DND-41 (cell line): ENCODE results near the gene SLC27A2.

ENCODE experiments used
- ATAC-seq: fragments of 200-7000 bp; cut with Tn5 transposase; 3 replicates; pipeline ENCODE4 v1.9.1; 2021; ENCODE audit warnings: low read depth; ENCODE audit not compliant: insufficient read depth
- DNase-seq: peaks from one replicate; pipeline ENCODE4 v3.0.0-alpha.2; 2020
- H2AFZ ChIP-seq: 2 replicates; pipeline ENCODE4 v1.6.0; 2012; ENCODE audit warnings: low read depth, low read length
- H3K27ac ChIP-seq: 2 replicates; pipeline ENCODE4 v1.5.1; 2012; ENCODE audit warnings: low read length, inconsistent platforms
- H3K27me3 ChIP-seq: fragments of 200-600 bp; sonication (generic); 2 replicates; pipeline ENCODE4 v1.6.0; 2012; ENCODE audit warnings: low read length, mild to moderate bottlenecking, inconsistent platforms; ENCODE audit not compliant: insufficient read depth, poor library complexity
- H3K36me3 ChIP-seq: 2 replicates; pipeline ENCODE4 v1.5.1; 2012; ENCODE audit warnings: low read length, inconsistent platforms; ENCODE audit not compliant: insufficient read depth
- H3K4me1 ChIP-seq: 2 replicates; pipeline ENCODE4 v1.5.1; 2012; ENCODE audit warnings: mild to moderate bottlenecking, low read length; ENCODE audit not compliant: insufficient read depth
- H3K4me2 ChIP-seq: 2 replicates; pipeline ENCODE4 v1.6.0; 2012; ENCODE audit warnings: mild to moderate bottlenecking, moderate library complexity, low read length, inconsistent platforms; ENCODE audit not compliant: insufficient read depth
- H3K4me3 ChIP-seq, 2 experiments: fragments of 200-600 bp in 1 of 2; shearing (Covaris generic) in 1 of 2; 2 replicates each; pipeline ENCODE4 v1.5.1; 2012 to 2016; ENCODE audit warnings: inconsistent platforms in 2 of 2, low read length in 2 of 2, mild to moderate bottlenecking in 2 of 2, low read depth in 1 of 2, moderate library complexity in 1 of 2
- H3K79me2 ChIP-seq: 2 replicates; pipeline ENCODE4 v1.6.0; 2012; ENCODE audit warnings: low read length, inconsistent platforms; ENCODE audit not compliant: insufficient read depth
- H3K9ac ChIP-seq: 2 replicates; pipeline ENCODE4 v1.6.0; 2012; ENCODE audit warnings: low read depth, mild to moderate bottlenecking, inconsistent platforms, low read length, moderate library complexity
- H3K9me3 ChIP-seq: 2 replicates; pipeline ENCODE4 v1.5.1; 2012; ENCODE audit warnings: low read length, moderate library complexity, mild to moderate bottlenecking, inconsistent platforms; ENCODE audit not compliant: insufficient read depth, severe bottlenecking
- H4K20me1 ChIP-seq: 2 replicates; pipeline ENCODE4 v1.6.0; 2012; ENCODE audit warnings: low read length; ENCODE audit not compliant: insufficient read depth
- EZH2 ChIP-seq: IDR thresholded peaks from 3 replicates; pipeline ENCODE4 v1.6.1; 2012; ENCODE audit warnings: borderline replicate concordance, low read depth, mild to moderate bottlenecking, moderate library complexity, low read length, inconsistent platforms; ENCODE audit not compliant: severe bottlenecking
- TF ChIP-seq, protein P1 (sequence below): IDR thresholded peaks from 2 replicates; pipeline ENCODE4 v1.5.1; 2012; ENCODE audit warnings: borderline replicate concordance, low read length, moderate library complexity, mild to moderate bottlenecking; ENCODE audit not compliant: poor library complexity, severe bottlenecking; ENCODE audit errors: extremely low read depth

SLC27A2 gene

GRCh38 chr15:50256188-50257041, 74.4 kb downstream of the SLC27A2 start:
- no peaks in the 10 kb centered on the region for H4K20me1 ChIP-seq
- H3K4me2 ChIP-seq: no peak overlapping the region
- H3K4me3 ChIP-seq: no peak overlapping the region
- H3K27ac ChIP-seq: no peak overlapping the region
- H2AFZ ChIP-seq: no peak overlapping the region
- no peak overlapping the region for H3K9ac ChIP-seq
- H3K4me1 ChIP-seq: no peaks in the 10 kb centered on the region
- H3K9me3 ChIP-seq: no peaks in the 10 kb centered on the region
- H3K27me3 ChIP-seq: no peaks in the 10 kb centered on the region
- DNase-seq (no peak), ATAC-seq (no peak)
- H3K36me3 ChIP-seq: no peaks in the 10 kb centered on the region
- H3K79me2 ChIP-seq: no peaks in the 10 kb centered on the region
- TF ChIP-seq, protein P1, sequence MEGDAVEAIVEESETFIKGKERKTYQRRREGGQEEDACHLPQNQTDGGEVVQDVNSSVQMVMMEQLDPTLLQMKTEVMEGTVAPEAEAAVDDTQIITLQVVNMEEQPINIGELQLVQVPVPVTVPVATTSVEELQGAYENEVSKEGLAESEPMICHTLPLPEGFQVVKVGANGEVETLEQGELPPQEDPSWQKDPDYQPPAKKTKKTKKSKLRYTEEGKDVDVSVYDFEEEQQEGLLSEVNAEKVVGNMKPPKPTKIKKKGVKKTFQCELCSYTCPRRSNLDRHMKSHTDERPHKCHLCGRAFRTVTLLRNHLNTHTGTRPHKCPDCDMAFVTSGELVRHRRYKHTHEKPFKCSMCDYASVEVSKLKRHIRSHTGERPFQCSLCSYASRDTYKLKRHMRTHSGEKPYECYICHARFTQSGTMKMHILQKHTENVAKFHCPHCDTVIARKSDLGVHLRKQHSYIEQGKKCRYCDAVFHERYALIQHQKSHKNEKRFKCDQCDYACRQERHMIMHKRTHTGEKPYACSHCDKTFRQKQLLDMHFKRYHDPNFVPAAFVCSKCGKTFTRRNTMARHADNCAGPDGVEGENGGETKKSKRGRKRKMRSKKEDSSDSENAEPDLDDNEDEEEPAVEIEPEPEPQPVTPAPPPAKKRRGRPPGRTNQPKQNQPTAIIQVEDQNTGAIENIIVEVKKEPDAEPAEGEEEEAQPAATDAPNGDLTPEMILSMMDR: no peak
- TF ChIP-seq EZH2: no peak

DNA sequence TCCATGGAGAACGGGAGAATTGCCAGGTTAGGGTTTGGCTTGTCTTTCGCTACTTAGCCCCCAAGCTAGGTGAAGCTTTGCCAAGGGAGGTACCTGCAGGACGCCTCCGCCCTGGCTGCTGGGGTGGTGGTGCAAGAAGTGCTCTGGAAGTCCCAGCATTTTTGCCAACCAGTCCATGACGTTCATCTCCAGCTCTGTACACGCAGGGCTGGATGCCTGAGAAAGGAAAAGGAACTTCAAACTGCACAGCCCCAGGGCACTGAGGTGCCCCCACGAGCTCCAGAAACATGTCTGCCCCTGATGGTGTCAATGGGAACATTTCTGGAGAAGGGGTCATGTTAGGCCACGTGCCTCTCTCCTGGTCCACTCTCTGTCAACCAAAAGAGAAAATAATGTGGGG, 75.3 kb downstream of the SLC27A2 start:
- no peak overlapping the region for H2AFZ ChIP-seq
- ATAC-seq: no peak
- no peak for DNase-seq
- H3K4me1 ChIP-seq: no peaks in the 10 kb centered on the region
- H3K27me3 ChIP-seq: no peaks in the 10 kb centered on the region
- no peak overlapping the region for H3K4me3 ChIP-seq
- H3K36me3 ChIP-seq: no peaks in the 10 kb centered on the region
- H4K20me1 ChIP-seq: no peaks in the 10 kb centered on the region
- H3K27ac ChIP-seq: no peak overlapping the region
- H3K9ac ChIP-seq: no peak overlapping the region
- H3K79me2 ChIP-seq: no peaks in the 10 kb centered on the region
- H3K9me3 ChIP-seq: no peaks in the 10 kb centered on the region
- TF ChIP-seq, protein P1: no peak
- TF ChIP-seq EZH2: no peak
- no peak overlapping the region for H3K4me2 ChIP-seq

GRCh38 chr15:50257924-50258323, 75.9 kb downstream of the SLC27A2 start:
- no peak for ATAC-seq
- H3K4me1 ChIP-seq: no peaks in the 10 kb centered on the region
- H3K27ac ChIP-seq: no peak overlapping the region
- H3K9ac ChIP-seq: no peak overlapping the region
- TF ChIP-seq, protein P1: no peak
- no peak overlapping the region for H2AFZ ChIP-seq
- DNase-seq: no peak
- no peak overlapping the region for H3K4me3 ChIP-seq
- no peaks in the 10 kb centered on the region for H3K9me3 ChIP-seq
- no peaks in the 10 kb centered on the region for H3K79me2 ChIP-seq
- no peaks in the 10 kb centered on the region for H4K20me1 ChIP-seq
- no peak overlapping the region for H3K4me2 ChIP-seq
- H3K27me3 ChIP-seq: no peaks in the 10 kb centered on the region
- no peaks in the 10 kb centered on the region for H3K36me3 ChIP-seq
